Duodenal mucosa (tissue), 2 donors: ENCODE results near the gene FNDC3A.

ENCODE experiments used
- H3K27ac ChIP-seq: one replicate; pipeline ENCODE4 v1.7.0; 2013; ENCODE audit warnings: low read depth, low read length
- H3K27me3 ChIP-seq, 2 donors: one replicate each; pipeline ENCODE4 v1.7.0; 2013; ENCODE audit warnings: low read length in 2 of 2, control low read depth in 1 of 2; ENCODE audit not compliant: insufficient read depth in 2 of 2, control insufficient read depth in 1 of 2
- H3K36me3 ChIP-seq, 2 donors: one replicate each; pipeline ENCODE4 v1.7.0; 2013; ENCODE audit warnings: low read length in 2 of 2, control low read depth in 1 of 2; ENCODE audit not compliant: insufficient read depth in 2 of 2, control insufficient read depth in 1 of 2
- H3K4me1 ChIP-seq, 2 donors: one replicate each; pipeline ENCODE4 v1.7.0; 2013; ENCODE audit warnings: low read length in 2 of 2, control low read depth in 1 of 2; ENCODE audit not compliant: insufficient read depth in 2 of 2, control insufficient read depth in 1 of 2
- H3K4me3 ChIP-seq, 2 donors: one replicate each; pipeline ENCODE4 v1.7.0; 2013; ENCODE audit warnings: low read length in 2 of 2, low read depth in 1 of 2
- H3K9ac ChIP-seq, 2 donors: one replicate each; pipeline ENCODE4 v1.7.0; 2013; ENCODE audit warnings: low read length in 2 of 2, low read depth in 1 of 2
- H3K9me3 ChIP-seq, 2 donors: one replicate each; pipeline ENCODE4 v1.7.0; 2013; ENCODE audit warnings: low read length in 2 of 2, control low read depth in 1 of 2; ENCODE audit not compliant: control insufficient read depth in 1 of 2

The FNDC3A gene

GRCh38 chr13:49221590-49221965 lies 245.9 kb downstream of the FNDC3A start:
- no peak overlapping the region for H3K4me3 ChIP-seq
- H3K27ac ChIP-seq, result no peak overlapping the region
- peaks cover 0 to 4% of the 10 kb centered on the region in 2 donors for H3K4me1 ChIP-seq
- H3K9me3 ChIP-seq, result no peaks in the 10 kb centered on the region
- H3K9ac ChIP-seq, result no peak overlapping the region
- H3K36me3 ChIP-seq, result no peaks in the 10 kb centered on the region
- peaks cover 51 to 52% of the 10 kb centered on the region in 2 donors for H3K27me3 ChIP-seq

GRCh38 chr13:49225223-49226042 lies 249.7 kb downstream of the FNDC3A start:
- Histone ChIP-seq H3K9ac (no peak overlapping the region), H3K4me3 (no peak overlapping the region), H3K27me3 (peaks cover 31 to 32% of the 10 kb centered on the region in 2 donors), H3K4me1 (peaks cover 0 to 2% of the 10 kb centered on the region in 2 donors), H3K27ac (no peak overlapping the region), H3K9me3 (no peaks in the 10 kb centered on the region), H3K36me3 (no peaks in the 10 kb centered on the region)

GRCh38 chr13:49226613-49227012 lies 250.9 kb downstream of the FNDC3A start:
- Histone ChIP-seq H3K27me3 (peaks cover 20 to 21% of the 10 kb centered on the region in 2 donors), H3K27ac (no peak overlapping the region), H3K9me3 (no peaks in the 10 kb centered on the region), H3K4me1 (no peaks in the 10 kb centered on the region), H3K4me3 (no peak overlapping the region), H3K36me3 (no peaks in the 10 kb centered on the region), H3K9ac (no peak overlapping the region)

- no peaks in the 10 kb centered on the region for H3K4me1 ChIP-seq
- H3K27ac ChIP-seq, result no peak overlapping the region
- H3K9ac ChIP-seq, result no peak overlapping the region
- H3K9me3 ChIP-seq, result no peaks in the 10 kb centered on the region
- no peak overlapping the region for H3K4me3 ChIP-seq
- H3K36me3 ChIP-seq, result no peaks in the 10 kb centered on the region
- no peaks in the 10 kb centered on the region for H3K27me3 ChIP-seq
Observed at GRCh38 chr13:49234741-49235140, 259.0 kb downstream of the FNDC3A start.

- Histone ChIP-seq H3K9me3 (no peaks in the 10 kb centered on the region), H3K36me3 (no peaks in the 10 kb centered on the region), H3K27me3 (no peaks in the 10 kb centered on the region), H3K4me1 (no peaks in the 10 kb centered on the region), H3K27ac (no peak overlapping the region), H3K4me3 (no peak overlapping the region), H3K9ac (no peak overlapping the region)
Observed at GRCh38 chr13:49235856-49236431, 260.2 kb downstream of the FNDC3A start.

- Histone ChIP-seq H3K27me3 (no peaks in the 10 kb centered on the region), H3K9me3 (no peaks in the 10 kb centered on the region), H3K9ac (no peak overlapping the region), H3K4me3 (no peak overlapping the region), H3K27ac (no peak overlapping the region), H3K36me3 (no peaks in the 10 kb centered on the region), H3K4me1 (no peaks in the 10 kb centered on the region)
Observed at GRCh38 chr13:49238621-49239020, 262.9 kb downstream of the FNDC3A start.

- no peak overlapping the region for H3K4me3 ChIP-seq
- H3K4me1 ChIP-seq, result no peaks in the 10 kb centered on the region
- H3K9ac ChIP-seq, result no peak overlapping the region
- no peak overlapping the region for H3K27ac ChIP-seq
- no peaks in the 10 kb centered on the region for H3K27me3 ChIP-seq
- no peaks in the 10 kb centered on the region for H3K9me3 ChIP-seq
- H3K36me3 ChIP-seq, result no peaks in the 10 kb centered on the region
Observed at GRCh38 chr13:49240017-49240416, 264.3 kb downstream of the FNDC3A start.

- Histone ChIP-seq H3K27ac (no peak overlapping the region), H3K9me3 (no peaks in the 10 kb centered on the region), H3K4me3 (no peak overlapping the region), H3K36me3 (no peaks in the 10 kb centered on the region), H3K9ac (no peak overlapping the region), H3K27me3 (no peaks in the 10 kb centered on the region), H3K4me1 (peaks cover 0 to 4% of the 10 kb centered on the region in 2 donors)
Observed at GRCh38 chr13:49241296-49241695, 265.6 kb downstream of the FNDC3A start.

- Histone ChIP-seq H3K4me1 (peaks cover 5 to 9% of the 10 kb centered on the region in 2 donors), H3K27me3 (no peaks in the 10 kb centered on the region), H3K4me3 (no peak overlapping the region), H3K9ac (no peak overlapping the region), H3K27ac (no peak overlapping the region), H3K36me3 (no peaks in the 10 kb centered on the region), H3K9me3 (no peaks in the 10 kb centered on the region)
Observed at GRCh38 chr13:49245101-49245500, 269.4 kb downstream of the FNDC3A start.

- H3K36me3 ChIP-seq, result peaks cover 0 to 2% of the 10 kb centered on the region in 2 donors
- peak overlapping the region; percentile 88 to 100 for H3K4me3 ChIP-seq
- H3K9me3 ChIP-seq, result no peaks in the 10 kb centered on the region
- peak overlapping the region; percentile 78 for H3K27ac ChIP-seq
- no peaks in the 10 kb centered on the region for H3K27me3 ChIP-seq
- peak overlapping the region; percentile 81 to 97 for H3K9ac ChIP-seq
- peaks cover 5 to 9% of the 10 kb centered on the region in 2 donors for H3K4me1 ChIP-seq
Observed at GRCh38 chr13:49246850-49247642, 271.3 kb downstream of the FNDC3A start.
